Measurements from ENCODE around the gene SLC39A12. TPM values are rescaled to one million over a fixed set of nuclear protein-coding genes. Genes with fewer than 3 reads are reported as not detected.

Gene SLC39A12
- total RNA-seq, 4 donors from 2014 or later, result 0.11 TPM; not detected in 3

GRCh38 chr10:17989908-17990767 lies 38.4 kb downstream of the SLC39A12 start:
- no peaks in the 10 kb centered on the region for H3K27me3 ChIP-seq
- no peak for TF ChIP-seq POLR2A (IDR thresholded peaks at IDR 0.05)
- TF ChIP-seq, protein P1, sequence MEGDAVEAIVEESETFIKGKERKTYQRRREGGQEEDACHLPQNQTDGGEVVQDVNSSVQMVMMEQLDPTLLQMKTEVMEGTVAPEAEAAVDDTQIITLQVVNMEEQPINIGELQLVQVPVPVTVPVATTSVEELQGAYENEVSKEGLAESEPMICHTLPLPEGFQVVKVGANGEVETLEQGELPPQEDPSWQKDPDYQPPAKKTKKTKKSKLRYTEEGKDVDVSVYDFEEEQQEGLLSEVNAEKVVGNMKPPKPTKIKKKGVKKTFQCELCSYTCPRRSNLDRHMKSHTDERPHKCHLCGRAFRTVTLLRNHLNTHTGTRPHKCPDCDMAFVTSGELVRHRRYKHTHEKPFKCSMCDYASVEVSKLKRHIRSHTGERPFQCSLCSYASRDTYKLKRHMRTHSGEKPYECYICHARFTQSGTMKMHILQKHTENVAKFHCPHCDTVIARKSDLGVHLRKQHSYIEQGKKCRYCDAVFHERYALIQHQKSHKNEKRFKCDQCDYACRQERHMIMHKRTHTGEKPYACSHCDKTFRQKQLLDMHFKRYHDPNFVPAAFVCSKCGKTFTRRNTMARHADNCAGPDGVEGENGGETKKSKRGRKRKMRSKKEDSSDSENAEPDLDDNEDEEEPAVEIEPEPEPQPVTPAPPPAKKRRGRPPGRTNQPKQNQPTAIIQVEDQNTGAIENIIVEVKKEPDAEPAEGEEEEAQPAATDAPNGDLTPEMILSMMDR (IDR thresholded peaks at IDR 0.05), result no peak
- H3K4me1 ChIP-seq, result peaks cover 5 to 11% of the 10 kb centered on the region in 2 donors
- H3K4me3 ChIP-seq (replicated peaks in 1 of 3), result no peak overlapping the region
- no peaks in the 10 kb centered on the region for H3K36me3 ChIP-seq
- no peaks in the 10 kb centered on the region for H3K9me3 ChIP-seq
- peak in 1 of 2 donors; percentile 30 for DNase-seq
- intact Hi-C loops (cut with DNase I), result no loop called here
- WGBS, 2 donors, result 36 to 42% methylated on average over 6 of the region's 6 CpGs
- peak overlapping the region in 2 of 3 donors; percentile 35 to 67 for H3K27ac ChIP-seq

DNA sequence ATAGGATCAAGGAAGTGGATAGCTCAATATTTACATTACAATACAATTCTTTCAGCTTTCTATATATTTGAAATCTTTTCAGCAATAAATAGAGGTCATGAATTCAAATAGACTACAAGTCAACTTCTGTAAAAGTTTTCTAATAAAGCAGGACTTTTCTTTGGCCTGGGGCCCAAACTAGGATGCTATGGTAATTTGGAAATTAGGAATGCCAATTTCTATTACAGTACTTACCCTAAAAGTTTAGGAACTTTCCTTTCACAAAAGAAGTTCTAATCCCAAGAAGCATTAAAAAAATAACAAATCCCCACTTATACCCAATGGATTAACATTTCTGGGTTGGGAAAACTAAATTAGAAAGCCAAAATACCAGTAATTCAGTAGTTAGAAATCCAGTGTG lies 40.5 kb downstream of the SLC39A12 start:
- Histone ChIP-seq H3K9me3 (no peaks in the 10 kb centered on the region), H3K4me3 (replicated peaks in 1 of 3) (no peak overlapping the region), H3K27ac (no peak overlapping the region), H3K36me3 (no peaks in the 10 kb centered on the region), H3K4me1 (peaks cover 5 to 11% of the 10 kb centered on the region in 2 donors), H3K27me3 (no peaks in the 10 kb centered on the region)
- DNase-seq, result no peak
- TF ChIP-seq, protein P1 (IDR thresholded peaks at IDR 0.05), result no peak
- no peak for TF ChIP-seq POLR2A (IDR thresholded peaks at IDR 0.05)
- intact Hi-C loops (cut with DNase I), result no loop called here

- 91 to 96% methylated on average over 3 of the region's 3 CpGs for WGBS, 2 donors
- no peaks in the 10 kb centered on the region for H3K36me3 ChIP-seq
- no peak overlapping the region for H3K27ac ChIP-seq
- H3K9me3 ChIP-seq, result no peaks in the 10 kb centered on the region
- DNase-seq, result no peak
- intact Hi-C loops (cut with DNase I), result no loop called here
- no peak overlapping the region for H3K4me3 ChIP-seq (replicated peaks in 1 of 3)
- H3K4me1 ChIP-seq, result peaks cover 5 to 11% of the 10 kb centered on the region in 2 donors
- TF ChIP-seq POLR2A (IDR thresholded peaks at IDR 0.05), result no peak
- TF ChIP-seq, protein P1 (IDR thresholded peaks at IDR 0.05), result no peak
- no peaks in the 10 kb centered on the region for H3K27me3 ChIP-seq
These were observed 41.6 kb downstream of the SLC39A12 start for GRCh38 chr10:17993361-17993760.

DNA sequence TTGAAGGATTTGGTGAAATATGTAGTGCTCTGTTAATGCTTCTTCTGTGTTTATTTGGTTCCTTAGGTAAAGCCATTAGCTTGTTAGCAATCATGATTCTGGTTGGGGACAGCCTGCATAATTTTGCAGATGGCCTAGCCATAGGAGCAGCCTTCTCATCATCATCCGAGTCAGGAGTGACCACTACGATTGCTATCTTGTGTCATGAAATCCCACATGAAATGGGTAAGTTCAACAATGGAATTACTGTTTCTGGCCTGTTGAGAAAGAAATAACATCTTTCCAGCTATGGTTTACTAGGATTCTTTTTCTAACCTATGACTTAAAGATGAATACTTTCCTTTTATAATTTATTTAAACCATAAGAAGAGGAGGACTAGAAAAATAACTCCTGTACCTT lies 48.9 kb downstream of the SLC39A12 start:
- Histone ChIP-seq H3K36me3 (no peaks in the 10 kb centered on the region), H3K4me1 (peaks cover 6 to 10% of the 10 kb centered on the region in 2 donors), H3K9me3 (no peaks in the 10 kb centered on the region), H3K27me3 (no peaks in the 10 kb centered on the region), H3K27ac (no peak overlapping the region), H3K4me3 (replicated peaks in 1 of 3) (no peak overlapping the region)
- TF ChIP-seq, protein P1 (IDR thresholded peaks at IDR 0.05), result no peak
- DNase-seq, result no peak
- WGBS, 2 donors, result 89% methylated on average over 2 of the region's 2 CpGs
- intact Hi-C loops (cut with DNase I), result no loop called here

DNA sequence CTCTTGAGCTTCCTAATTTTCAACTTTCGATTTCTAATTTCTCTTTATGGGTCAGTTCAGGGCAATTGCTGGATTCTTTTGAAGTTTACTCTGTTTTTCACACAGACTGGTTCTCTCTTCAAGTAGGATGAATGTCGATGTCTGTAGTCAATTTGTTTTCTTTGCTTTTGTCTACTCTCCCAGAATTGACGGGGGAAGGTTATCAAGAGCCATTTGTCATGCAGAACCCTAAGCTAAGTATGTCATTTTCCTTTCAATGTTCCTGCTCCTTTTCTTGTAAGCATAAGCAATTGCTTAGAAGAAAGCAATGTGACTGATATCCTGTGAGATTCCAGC lies 53.7 kb downstream of the SLC39A12 start:
- intact Hi-C loops (cut with DNase I), result no loop called here
- WGBS, 2 donors, result 7% methylated on average over 3 of the region's 3 CpGs
- no peak for TF ChIP-seq POLR2A (IDR thresholded peaks at IDR 0.05)
- TF ChIP-seq, protein P1 (IDR thresholded peaks at IDR 0.05), result no peak
- Histone ChIP-seq H3K4me1 (peaks cover 14 to 21% of the 10 kb centered on the region in 2 donors), H3K4me3 (replicated peaks in 1 of 3) (peak overlapping the region in 1 of 3 donors; percentile 10), H3K9me3 (no peaks in the 10 kb centered on the region), H3K27ac (peak overlapping the region; percentile 66 to 81 (median 72)), H3K36me3 (no peaks in the 10 kb centered on the region), H3K27me3 (no peaks in the 10 kb centered on the region)
- DNase-seq, result no peak

All from thyroid gland (tissue), 4 donors.